ENCODE data around the gene RLN1. TPM values are rescaled to one million over a fixed set of nuclear protein-coding genes. Genes with fewer than 3 reads are reported as not detected.

Gene RLN1
- polyA plus RNA-seq, 1 donor from 2014 or later, result 0.66 TPM

DNA sequence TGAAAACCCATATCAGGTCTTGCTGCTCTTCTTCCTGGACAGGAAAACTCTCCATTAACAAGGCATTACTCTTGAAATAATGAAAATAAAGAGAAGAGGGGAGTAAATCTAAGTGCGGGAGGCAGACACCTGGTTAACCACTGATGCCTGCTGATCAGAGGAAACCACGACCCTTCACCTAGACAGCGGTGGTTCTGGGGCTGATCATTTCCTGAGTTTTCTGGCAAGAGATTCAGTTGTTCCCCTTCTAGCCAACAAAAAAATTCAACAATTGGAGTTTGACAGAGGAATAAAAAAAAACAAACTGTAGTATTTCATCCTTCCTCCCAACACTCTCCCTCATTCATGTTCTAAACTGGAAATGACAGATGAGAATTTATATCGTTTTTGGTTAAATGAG lies 38.1 kb downstream of the RLN1 start:
- peaks cover 9% of the 10 kb centered on the region for H3K36me3 Mint-ChIP-seq
- H3K27ac Mint-ChIP-seq, result no peak overlapping the region
- peak overlapping the region in 3 of 4 donors; percentile 49 to 62 (median 57) for H3K4me3 Mint-ChIP-seq
- peaks cover 0 to 4% (median 0%) of the 10 kb centered on the region in 3 donors for H3K9me3 Mint-ChIP-seq
- H3K27me3 Mint-ChIP-seq, result no peaks in the 10 kb centered on the region
- peaks cover 5 to 12% (median 8%) of the 10 kb centered on the region in 3 donors for H3K4me1 Mint-ChIP-seq

DNA sequence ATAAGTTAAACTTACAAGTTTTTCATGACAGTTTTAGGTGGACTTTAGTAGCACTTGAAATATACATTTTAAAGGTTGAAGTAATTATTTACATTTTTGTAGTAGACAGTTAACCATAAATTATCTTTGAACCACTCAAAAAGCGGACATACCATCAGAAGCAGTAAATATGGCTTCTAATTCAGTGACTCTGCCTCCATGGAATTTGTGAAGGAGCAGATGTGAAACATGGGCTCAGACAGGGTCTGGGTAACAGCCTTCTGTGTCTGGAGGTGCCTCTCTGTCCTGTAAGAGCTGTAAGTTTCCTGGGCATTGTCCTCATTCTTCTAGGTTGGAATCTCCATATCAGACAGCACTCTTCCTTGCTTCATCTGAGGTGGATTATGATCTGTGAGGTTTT lies 47.5 kb downstream of the RLN1 start:
- Mint-ChIP-seq H3K36me3 (peaks cover 12% of the 10 kb centered on the region), H3K9me3 (peaks cover 7 to 17% (median 10%) of the 10 kb centered on the region in 3 donors), H3K27me3 (no peaks in the 10 kb centered on the region), H3K27ac (no peak overlapping the region), H3K4me3 (no peak overlapping the region), H3K4me1 (no peaks in the 10 kb centered on the region)

DNA sequence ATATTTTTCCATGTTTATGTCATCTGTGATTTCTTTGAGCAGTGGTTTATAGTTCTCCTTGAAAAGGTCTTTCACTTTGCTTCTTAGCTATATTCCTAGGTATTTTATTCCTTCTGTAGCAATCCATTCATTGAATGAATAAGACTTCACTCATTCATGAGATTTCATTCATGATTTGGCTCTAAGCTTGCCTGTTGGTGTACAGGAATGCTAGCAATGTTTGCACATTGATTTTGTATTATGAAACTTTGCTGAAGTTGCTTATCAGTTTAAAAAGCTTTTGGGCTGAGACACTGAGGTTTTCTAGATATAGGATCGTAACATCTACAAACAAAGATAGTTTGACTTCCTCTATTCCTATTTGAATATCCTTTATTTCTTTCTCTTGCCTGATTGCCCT lies 51.1 kb downstream of the RLN1 start:
- Mint-ChIP-seq H3K36me3 (peaks cover 5% of the 10 kb centered on the region), H3K9me3 (peaks cover 7 to 17% (median 10%) of the 10 kb centered on the region in 3 donors), H3K27me3 (no peaks in the 10 kb centered on the region), H3K27ac (no peak overlapping the region), H3K4me3 (no peak overlapping the region), H3K4me1 (peaks cover 0 to 2% (median 0%) of the 10 kb centered on the region in 3 donors)

DNA sequence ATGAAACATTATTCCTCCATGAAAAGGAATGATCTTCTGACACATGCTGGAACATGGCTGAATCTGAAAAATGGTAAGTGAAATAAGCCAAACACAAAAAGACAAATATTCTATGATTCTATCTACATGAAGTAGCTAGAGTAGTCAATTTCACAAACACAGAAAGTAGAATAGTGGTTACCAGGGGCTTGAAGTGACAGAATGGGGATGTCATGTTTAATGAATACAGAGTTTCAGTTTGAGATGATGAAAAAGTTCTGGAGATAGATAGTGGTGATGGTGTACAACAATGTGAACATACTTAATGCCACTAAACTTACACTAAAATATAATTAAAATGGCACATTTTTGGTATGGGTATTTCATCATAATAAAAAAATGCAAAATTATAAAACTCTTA lies 53.4 kb downstream of the RLN1 start:
- Mint-ChIP-seq H3K27me3 (peaks cover 2% of the 10 kb centered on the region), H3K4me3 (no peak overlapping the region), H3K9me3 (peaks cover 5 to 17% (median 13%) of the 10 kb centered on the region in 3 donors), H3K4me1 (peaks cover 0 to 2% (median 0%) of the 10 kb centered on the region in 3 donors), H3K36me3 (peaks cover 5% of the 10 kb centered on the region), H3K27ac (no peak overlapping the region)

Other genes starting within 250 kb of the RLN1 start
- gene INSL6, start 154.2 kb downstream of the RLN1 start, polyA plus RNA-seq, result 0.38 TPM
- not detected for gene INSL4, start 108.5 kb downstream of the RLN1 start, polyA plus RNA-seq
- gene RLN2, start 35.2 kb downstream of the RLN1 start, polyA plus RNA-seq, result 5.1 TPM
- 28.7 TPM for gene PLGRKT, start 98.0 kb upstream of the RLN1 start, polyA plus RNA-seq
- 0.35 TPM for gene CD274, start 110.7 kb upstream of the RLN1 start, polyA plus RNA-seq
- gene PDCD1LG2, start 170.7 kb upstream of the RLN1 start, polyA plus RNA-seq, result 0.18 TPM